Measurements from ENCODE around the gene NECTIN1. TPM values are rescaled to one million over a fixed set of nuclear protein-coding genes. Genes with fewer than 3 reads are reported as not detected.

The NECTIN1 gene
- total and polyA plus RNA-seq, 2 experiments from 2014 or later, result 3.6 to 7.4 TPM

DNA sequence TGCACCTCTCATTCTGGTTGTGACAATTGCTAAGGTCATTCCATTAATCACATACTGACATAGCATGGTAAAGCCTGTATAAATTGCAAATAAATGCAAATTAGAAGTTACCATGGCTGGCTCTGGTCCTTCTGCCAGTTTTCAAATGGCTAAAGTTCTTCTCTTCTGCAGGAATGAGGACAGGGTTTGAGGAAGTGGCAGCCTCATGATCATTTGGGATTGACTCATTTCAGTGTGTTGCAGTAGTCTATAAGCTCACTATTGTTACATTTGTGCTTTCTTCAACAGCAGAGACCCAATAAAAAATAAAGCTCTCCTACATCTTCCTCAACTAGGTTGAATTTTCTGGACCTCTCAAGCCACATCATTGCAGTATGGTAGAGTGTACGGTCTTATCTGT, 60.3 kb downstream of the NECTIN1 start:
- Histone ChIP-seq H4K20me1 (ENCODE audit: insufficient read depth, poor library complexity, severe bottlenecking) (no peaks in the 10 kb centered on the region), H3K4me2 (no peak overlapping the region), H3K27me3 (no peaks in the 10 kb centered on the region), H3K27ac (no peak overlapping the region), H3K4me3 (no peak overlapping the region), H3K36me3 (replicated peaks; ENCODE audit: insufficient read depth, low read depth) (no peaks in the 10 kb centered on the region), H3K9me2 (replicated peaks; ENCODE audit: insufficient read depth) (no peaks in the 10 kb centered on the region), H3K4me1 (ENCODE audit: insufficient read depth) (peaks cover 22% of the 10 kb centered on the region), H2AFZ (no peak overlapping the region), H3K79me2 (no peaks in the 10 kb centered on the region), H3K9me3 (ENCODE audit: low read depth) (no peaks in the 10 kb centered on the region)
- no peak for TF ChIP-seq EZH2phosphoT487 (IDR thresholded peaks at IDR 0.05; ENCODE audit: low read depth, severe bottlenecking, unreplicated experiment)
- TF ChIP-seq, protein P1, sequence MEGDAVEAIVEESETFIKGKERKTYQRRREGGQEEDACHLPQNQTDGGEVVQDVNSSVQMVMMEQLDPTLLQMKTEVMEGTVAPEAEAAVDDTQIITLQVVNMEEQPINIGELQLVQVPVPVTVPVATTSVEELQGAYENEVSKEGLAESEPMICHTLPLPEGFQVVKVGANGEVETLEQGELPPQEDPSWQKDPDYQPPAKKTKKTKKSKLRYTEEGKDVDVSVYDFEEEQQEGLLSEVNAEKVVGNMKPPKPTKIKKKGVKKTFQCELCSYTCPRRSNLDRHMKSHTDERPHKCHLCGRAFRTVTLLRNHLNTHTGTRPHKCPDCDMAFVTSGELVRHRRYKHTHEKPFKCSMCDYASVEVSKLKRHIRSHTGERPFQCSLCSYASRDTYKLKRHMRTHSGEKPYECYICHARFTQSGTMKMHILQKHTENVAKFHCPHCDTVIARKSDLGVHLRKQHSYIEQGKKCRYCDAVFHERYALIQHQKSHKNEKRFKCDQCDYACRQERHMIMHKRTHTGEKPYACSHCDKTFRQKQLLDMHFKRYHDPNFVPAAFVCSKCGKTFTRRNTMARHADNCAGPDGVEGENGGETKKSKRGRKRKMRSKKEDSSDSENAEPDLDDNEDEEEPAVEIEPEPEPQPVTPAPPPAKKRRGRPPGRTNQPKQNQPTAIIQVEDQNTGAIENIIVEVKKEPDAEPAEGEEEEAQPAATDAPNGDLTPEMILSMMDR (IDR thresholded peaks at IDR 0.05; ENCODE audit: poor library complexity), result no peak
- TF ChIP-seq EZH2 (IDR thresholded peaks at IDR 0.05; ENCODE audit: borderline replicate concordance), result no peak
- no peak for DNase-seq (ENCODE audit: low spot score)
- WGBS (ENCODE audit: low lambda C conversion rate, missing lambda C conversion rate), result 85% methylated on average over 1 of the region's 1 CpG

DNA sequence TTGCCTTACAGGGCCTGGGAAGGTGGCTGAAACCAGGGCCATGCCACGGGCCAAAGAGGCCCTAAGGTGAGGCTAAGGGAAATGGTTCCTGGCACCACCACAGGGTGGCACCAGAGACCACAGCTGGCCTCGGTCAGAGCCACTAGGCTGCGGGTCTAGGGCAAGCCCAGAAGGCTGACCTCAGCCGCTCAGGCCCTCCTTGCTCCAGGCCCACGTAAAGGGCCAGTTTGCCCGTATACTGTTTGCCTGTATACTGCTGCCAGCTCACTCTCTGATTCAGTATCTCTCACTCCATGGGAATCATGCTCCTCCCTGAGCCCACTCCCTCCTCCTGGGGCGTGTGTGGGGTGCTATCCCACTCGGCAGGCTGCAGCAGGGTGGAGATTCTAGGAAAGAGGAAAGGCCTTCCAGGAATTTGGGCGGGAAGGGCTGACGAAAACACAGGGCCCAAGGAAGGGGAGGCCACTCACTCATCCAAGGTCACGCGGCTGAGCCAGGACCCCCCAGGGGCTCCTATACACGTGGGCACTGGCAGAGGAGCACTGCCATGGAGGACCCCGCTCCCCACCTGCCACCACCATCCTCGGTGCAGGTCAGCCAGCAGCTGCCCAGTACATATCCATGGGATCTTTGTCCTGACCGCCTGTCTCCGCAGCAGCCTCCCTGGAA, 62.4 kb downstream of the NECTIN1 start:
- H3K4me2 ChIP-seq, result no peak overlapping the region
- H4K20me1 ChIP-seq (ENCODE audit: insufficient read depth, poor library complexity, severe bottlenecking), result no peaks in the 10 kb centered on the region
- H3K36me3 ChIP-seq (replicated peaks; ENCODE audit: insufficient read depth, low read depth), result no peaks in the 10 kb centered on the region
- H3K27ac ChIP-seq, result no peak overlapping the region
- no peaks in the 10 kb centered on the region for H3K9me2 ChIP-seq (replicated peaks; ENCODE audit: insufficient read depth)
- H3K9me3 ChIP-seq (ENCODE audit: low read depth), result no peaks in the 10 kb centered on the region
- peaks cover 24% of the 10 kb centered on the region for H3K4me1 ChIP-seq (ENCODE audit: insufficient read depth)
- DNase-seq (ENCODE audit: low spot score), result peak; percentile 82
- TF ChIP-seq EZH2phosphoT487 (IDR thresholded peaks at IDR 0.05; ENCODE audit: low read depth, severe bottlenecking, unreplicated experiment), result no peak
- TF ChIP-seq, protein P1 (IDR thresholded peaks at IDR 0.05; ENCODE audit: poor library complexity), result peak; percentile 93
- 63% methylated on average over 17 of the region's 17 CpGs for WGBS (ENCODE audit: low lambda C conversion rate, missing lambda C conversion rate)
- H3K4me3 ChIP-seq, result no peak overlapping the region
- no peaks in the 10 kb centered on the region for H3K27me3 ChIP-seq
- H3K79me2 ChIP-seq, result no peaks in the 10 kb centered on the region
- H2AFZ ChIP-seq, result no peak overlapping the region

DNA sequence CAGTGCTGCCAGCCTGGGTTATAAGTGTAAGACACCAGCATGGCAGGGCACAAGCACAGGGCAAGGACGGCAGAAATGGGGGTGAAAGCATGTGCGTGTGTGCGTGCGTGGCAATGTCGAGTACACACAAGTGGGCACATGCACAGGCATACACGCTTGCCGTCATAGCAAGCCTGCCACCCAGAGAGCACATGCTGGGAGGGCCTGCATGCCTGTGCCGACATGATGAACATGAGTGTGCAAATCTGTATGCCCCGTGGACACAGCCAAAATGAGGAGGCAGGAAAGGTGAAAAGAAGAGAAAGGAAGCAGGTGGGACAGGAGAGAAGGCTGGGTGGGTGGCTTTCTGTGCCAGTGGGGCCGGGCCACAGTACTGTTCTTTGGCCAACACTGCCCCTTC, 62.9 kb downstream of the NECTIN1 start:
- H3K27me3 ChIP-seq, result no peaks in the 10 kb centered on the region
- no peak overlapping the region for H3K4me2 ChIP-seq
- no peak for DNase-seq (ENCODE audit: low spot score)
- H3K4me1 ChIP-seq (ENCODE audit: insufficient read depth), result peaks cover 18% of the 10 kb centered on the region
- H4K20me1 ChIP-seq (ENCODE audit: insufficient read depth, poor library complexity, severe bottlenecking), result no peaks in the 10 kb centered on the region
- H3K27ac ChIP-seq, result no peak overlapping the region
- H3K9me2 ChIP-seq (replicated peaks; ENCODE audit: insufficient read depth), result no peaks in the 10 kb centered on the region
- WGBS (ENCODE audit: low lambda C conversion rate, missing lambda C conversion rate), result 91% methylated on average over 10 of the region's 10 CpGs
- H3K4me3 ChIP-seq, result no peak overlapping the region
- H3K9me3 ChIP-seq (ENCODE audit: low read depth), result no peaks in the 10 kb centered on the region
- H3K36me3 ChIP-seq (replicated peaks; ENCODE audit: insufficient read depth, low read depth), result no peaks in the 10 kb centered on the region
- no peak overlapping the region for H2AFZ ChIP-seq
- no peaks in the 10 kb centered on the region for H3K79me2 ChIP-seq
- TF ChIP-seq EZH2phosphoT487 (IDR thresholded peaks at IDR 0.05; ENCODE audit: low read depth, severe bottlenecking, unreplicated experiment) (no peak), EZH2 (IDR thresholded peaks at IDR 0.05; ENCODE audit: borderline replicate concordance) (no peak)
- TF ChIP-seq, protein P1 (IDR thresholded peaks at IDR 0.05; ENCODE audit: poor library complexity), result no peak
